Esophagus squamous epithelium (tissue), 5 donors: Measurements from ENCODE around the gene RAB13. TPM values are rescaled to one million over a fixed set of nuclear protein-coding genes. Genes with fewer than 3 reads are reported as not detected.

Experiments used
- DNase-seq: peaks from one replicate; lab custom pipeline; 2025; lab: John Stamatoyannopoulos, UW
- H3K27ac ChIP-seq, 4 donors: fragments of 200-600 bp; sonication (generic); one replicate each; pipeline ENCODE4 v1.5.1; 2016 to 2019; ENCODE audit warnings: mild to moderate bottlenecking in 1 of 4
- H3K27me3 ChIP-seq, 4 donors: fragments of 200-600 bp; sonication (generic); 1 replicate in 3 of 4; 2 replicates in 1 of 4; pipeline versions ENCODE4 v1.5.1 to v1.6.0; 2017 to 2021; ENCODE audit warnings: antibody characterized with exemption in 1 of 4
- H3K36me3 ChIP-seq, 3 donors: fragments of 200-600 bp; sonication (generic); one replicate each; pipeline ENCODE4 v1.5.1; 2016 to 2019
- H3K4me1 ChIP-seq, 3 donors: fragments of 200-600 bp; sonication (generic); one replicate each; pipeline ENCODE4 v1.5.1; 2017 to 2019
- H3K4me3 ChIP-seq, 4 donors: fragments of 200-600 bp; sonication (generic); 1 replicate in 3 of 4; 2 replicates in 1 of 4; pipeline ENCODE4 v1.5.1; 2016 to 2019; ENCODE audit warnings: mild to moderate bottlenecking in 2 of 4, moderate library complexity in 1 of 4
- H3K9me3 ChIP-seq, 3 donors: fragments of 200-600 bp; sonication (generic); one replicate each; pipeline ENCODE4 v1.5.1; 2016 to 2019
- CTCF ChIP-seq, 6 experiments: fragments of 450-650 bp in 4 of 6; fragments of 200-600 bp in 2 of 6; sonication (generic) in 2 of 6; IDR thresholded peaks; one replicate each; pipeline ENCODE4 v1.5.1; 2016 to 2019; ENCODE audit warnings: antibody characterized with exemption in 6 of 6, mild to moderate bottlenecking in 4 of 6, moderate library complexity in 4 of 6
- POLR2A ChIP-seq, 4 donors: fragments of 450-650 bp; IDR thresholded peaks; one replicate each; pipeline ENCODE4 v1.6.1; 2017; ENCODE audit warnings: antibody characterized with exemption in 4 of 4, mild to moderate bottlenecking in 4 of 4, moderate library complexity in 3 of 4
- WGBS, 2 donors: methylation state at CpG; one replicate each; pipeline ENCODE4 v1.1.5; 2018; 5-methylcytosine and 5-hydroxymethylcytosine counted together
- intact Hi-C: fragments of 100-400 bp; cut with DNase I; formaldehyde crosslinking; loops from one replicate; pipeline ENCODE4 v1.15.0; 2022
- total RNA-seq, 4 donors: library from RNA; depleted of rRNA; stranded (reverse); fragments of >200 nt; gene quantifications; one replicate each; pipeline ENCODE4 v1.1.0, GENCODE V29; 2016
- donor health status: DM: yes; HTN: yes; CAD: no.

Gene RAB13
- total RNA-seq, 4 donors from 2014 or later, result 24.1 to 45.8 (median 35.5) TPM

GRCh38 chr1:153939476-153939875 lies 46.7 kb downstream of the RAB13 start:
- WGBS, 2 donors, result 90 to 100% methylated on average over 6 to 8 of the region's 12 CpGs
- DNase-seq, result no peak

GRCh38 chr1:153938996-153939395 lies 47.1 kb downstream of the RAB13 start:
- Histone ChIP-seq H3K9me3 (no peaks in the 10 kb centered on the region), H3K4me3 (no peak overlapping the region), H3K27me3 (no peaks in the 10 kb centered on the region), H3K27ac (no peak overlapping the region), H3K4me1 (peaks cover 0 to 11% (median 1%) of the 10 kb centered on the region in 3 donors), H3K36me3 (peaks cover 22 to 96% (median 43%) of the 10 kb centered on the region in 3 donors)
- 86 to 100% methylated on average over 2 to 3 of the region's 3 CpGs for WGBS, 2 donors
- intact Hi-C loops, result no loop called here
- DNase-seq, result no peak
- no peak for TF ChIP-seq CTCF (IDR thresholded peaks at IDR 0.05)
- no peak for TF ChIP-seq POLR2A (IDR thresholded peaks at IDR 0.05)

More at GRCh38 chr1:153939476-153939875, 46.7 kb downstream of the RAB13 start:
- Histone ChIP-seq H3K27me3 (no peaks in the 10 kb centered on the region), H3K36me3 (peaks cover 18 to 95% (median 43%) of the 10 kb centered on the region in 3 donors), H3K9me3 (no peaks in the 10 kb centered on the region), H3K4me1 (peaks cover 0 to 15% (median 6%) of the 10 kb centered on the region in 3 donors), H3K27ac (no peak overlapping the region), H3K4me3 (no peak overlapping the region)
- TF ChIP-seq POLR2A (IDR thresholded peaks at IDR 0.05) (no peak), CTCF (IDR thresholded peaks at IDR 0.05) (no peak)
- intact Hi-C loops, result no loop called here

- TF ChIP-seq POLR2A (IDR thresholded peaks at IDR 0.05) (no peak), CTCF (IDR thresholded peaks at IDR 0.05) (no peak)
- no peaks in the 10 kb centered on the region for H3K27me3 ChIP-seq
- no peaks in the 10 kb centered on the region for H3K9me3 ChIP-seq
- 95 to 100% methylated on average over 1 to 10 of the region's 10 CpGs for WGBS, 2 donors
- no peak overlapping the region for H3K4me3 ChIP-seq
- H3K4me1 ChIP-seq, result no peaks in the 10 kb centered on the region
- intact Hi-C loops, result no loop called here
- peaks cover 39 to 100% (median 43%) of the 10 kb centered on the region in 3 donors for H3K36me3 ChIP-seq
- DNase-seq, result no peak
- H3K27ac ChIP-seq, result no peak overlapping the region
These were observed 48.8 kb downstream of the RAB13 start for GRCh38 chr1:153937331-153937730.

- Histone ChIP-seq H3K36me3 (peaks cover 37 to 100% (median 47%) of the 10 kb centered on the region in 3 donors), H3K27me3 (no peaks in the 10 kb centered on the region), H3K4me3 (no peak overlapping the region), H3K27ac (no peak overlapping the region), H3K9me3 (no peaks in the 10 kb centered on the region), H3K4me1 (no peaks in the 10 kb centered on the region)
- no peak for DNase-seq
- WGBS, 2 donors, result 92 to 98% methylated on average over 4 to 5 of the region's 12 CpGs
- TF ChIP-seq POLR2A (IDR thresholded peaks at IDR 0.05), result no peak
- no peak for TF ChIP-seq CTCF (IDR thresholded peaks at IDR 0.05)
- intact Hi-C loops, result no loop called here
These were observed 49.9 kb downstream of the RAB13 start for GRCh38 chr1:153936011-153936802.

GRCh38 chr1:153934746-153935145 lies 51.4 kb downstream of the RAB13 start:
- no peak overlapping the region for H3K27ac ChIP-seq
- H3K4me3 ChIP-seq, result no peak overlapping the region
- no peak for TF ChIP-seq CTCF (IDR thresholded peaks at IDR 0.05)
- no peak for TF ChIP-seq POLR2A (IDR thresholded peaks at IDR 0.05)
- H3K9me3 ChIP-seq, result no peaks in the 10 kb centered on the region
- H3K4me1 ChIP-seq, result no peaks in the 10 kb centered on the region
- WGBS, 2 donors, result 89 to 93% methylated on average over 3 to 7 of the region's 9 CpGs
- no peak for DNase-seq
- H3K27me3 ChIP-seq, result no peaks in the 10 kb centered on the region
- H3K36me3 ChIP-seq, result peaks cover 28 to 100% (median 45%) of the 10 kb centered on the region in 3 donors
- intact Hi-C loops, result no loop called here
